A549 (cell line): ENCODE results near the gene LTBP4. TPM values are rescaled to one million over a fixed set of nuclear protein-coding genes. Genes with fewer than 3 reads are reported as not detected.
"Not testable (repeated sequence)": the region's sequence is repeated elsewhere in the genome, so short reads cannot be mapped to it uniquely, and the experiment has no call there.

Experiments used
- ATAC-seq, 2 experiments: fragments of 200-7000 bp in 1 of 2; fragments of >200 bp in 1 of 2; cut with Nextera tagmentation in 1 of 2; cut with Tn5 transposase in 1 of 2; 3 replicates each; pipeline versions ENCODE4 v1.8.0 to v1.9.1; 2018 to 2020; ENCODE audit warnings: mild to moderate bottlenecking in 1 of 2, moderate library complexity in 1 of 2
- CTCF ChIA-PET: fragments of 300-600 bp; sonication (Branson Sonifier 250); formaldehyde crosslinking; extraction: SDS; loops from one replicate; lab custom pipeline; 2021; ENCODE audit warnings: antibody characterized with exemption, inconsistent platforms; lab: Yijun Ruan, JAX
- POLR2A ChIA-PET: fragments of 350-600 bp; formaldehyde crosslinking; extraction: SDS; loops from one replicate; lab custom pipeline; 2021; ENCODE audit warnings: antibody characterized with exemption, inconsistent platforms; lab: Yijun Ruan, JAX
- DNase-seq, 2 experiments: peaks; one replicate each; pipeline versions ENCODE4 v3.0.0 to v3.0.0-alpha.2; 2011 to 2016; ENCODE audit warnings: low read depth in 1 of 2, low spot score in 1 of 2
- FAIRE-seq: peaks from 2 replicates; lab custom pipeline; 2011; peaks lifted over from hg19 to GRCh38; lab: Jason Lieb, UNC
- H3K27ac ChIP-seq, 2 experiments: fragments of >200 bp; sonication (Bioruptor Twin); formaldehyde crosslinking; 3 replicates each; pipeline ENCODE4 v1.5.1; 2016 to 2017
- H3K4me1 ChIP-seq: fragments of >200 bp; sonication (Bioruptor Twin); formaldehyde crosslinking; 3 replicates; pipeline ENCODE4 v1.6.1; 2016
- H3K4me2 ChIP-seq: fragments of >200 bp; sonication (Bioruptor Twin); formaldehyde crosslinking; 3 replicates; pipeline ENCODE4 v1.6.1; 2016
- H3K4me3 ChIP-seq: fragments of >200 bp; sonication (Bioruptor Twin); formaldehyde crosslinking; 3 replicates; pipeline ENCODE4 v1.5.1; 2016
- H3K9me3 ChIP-seq: fragments of >200 bp; sonication (Bioruptor Twin); formaldehyde crosslinking; 3 replicates; pipeline ENCODE4 v1.6.1; 2016
- BCL3 ChIP-seq: fragments of >200 bp; sonication (Bioruptor Twin); formaldehyde crosslinking; IDR thresholded peaks from 3 replicates; pipeline ENCODE4 v1.6.1; 2016
- CHD4 ChIP-seq: fragments of 200-600 bp; sonication (generic); IDR thresholded peaks from 2 replicates; pipeline ENCODE4 v1.6.1; 2016; ENCODE audit warnings: antibody characterized with exemption, mild to moderate bottlenecking, borderline replicate concordance
- E2F6 ChIP-seq: IDR thresholded peaks from 2 replicates; pipeline ENCODE4 v1.6.1; 2012; ENCODE audit warnings: low read depth, borderline replicate concordance
- ELK1 ChIP-seq: fragments of 150-350 bp; IDR thresholded peaks from 2 replicates; pipeline ENCODE4 v1.6.1; 2014; ENCODE audit warnings: low read depth, mild to moderate bottlenecking, low read length
- HDAC2 ChIP-seq: fragments of 200-600 bp; sonication (generic); IDR thresholded peaks from 2 replicates; pipeline ENCODE4 v1.6.1; 2016
- HOXB13 ChIP-seq: fragments of 250-450 bp; sonication (Bioruptor Pico); IDR thresholded peaks from 2 replicates; pipeline ENCODE4 v1.5.0; 2020; ENCODE audit warnings: low read depth, mild to moderate bottlenecking, moderate library complexity
- JUN ChIP-seq, 2 experiments: fragments of >200 bp; sonication (Bioruptor Twin); formaldehyde crosslinking; IDR thresholded peaks; 2 replicates in 1 of 2; 3 replicates in 1 of 2; pipeline ENCODE4 v1.6.1; 2016 to 2017
- MAFK ChIP-seq: fragments of 450-650 bp; IDR thresholded peaks from 2 replicates; pipeline ENCODE4 v1.6.1; 2014; ENCODE audit not compliant: partially characterized antibody
- MAZ ChIP-seq: fragments of 150-350 bp; IDR thresholded peaks from 2 replicates; pipeline ENCODE4 v1.6.1; 2014; ENCODE audit warnings: antibody characterized with exemption, low read depth, low read length, borderline replicate concordance
- POLR2A ChIP-seq: IDR thresholded peaks from 2 replicates; pipeline ENCODE4 v1.6.1; 2012; ENCODE audit warnings: mild to moderate bottlenecking, low read length
- RARB ChIP-seq: fragments of 250-450 bp; sonication (Bioruptor Pico); IDR thresholded peaks from 2 replicates; pipeline ENCODE4 v1.8.0; 2021; ENCODE audit warnings: mild to moderate bottlenecking, moderate library complexity
- RCOR1 ChIP-seq: fragments of 150-350 bp; IDR thresholded peaks from 2 replicates; pipeline ENCODE4 v1.6.1; 2014; ENCODE audit warnings: antibody characterized with exemption, low read length, low read depth
- SREBF2 ChIP-seq: fragments of 450-650 bp; IDR thresholded peaks from 2 replicates; pipeline ENCODE4 v1.6.1; 2014; ENCODE audit warnings: mild to moderate bottlenecking, moderate library complexity
- TFCP2L1 ChIP-seq: fragments of 250-450 bp; sonication (Bioruptor Pico); IDR thresholded peaks from 2 replicates; pipeline ENCODE4 v1.5.0; 2021; ENCODE audit warnings: mild to moderate bottlenecking
- TP53 ChIP-seq: fragments of 250-450 bp; sonication (Bioruptor Pico); IDR thresholded peaks from 2 replicates; pipeline ENCODE4 v1.5.0; 2021; ENCODE audit warnings: mild to moderate bottlenecking, moderate library complexity
- USF2 ChIP-seq: fragments of 450-650 bp; IDR thresholded peaks from 2 replicates; pipeline ENCODE4 v1.6.1; 2014; ENCODE audit warnings: antibody characterized with exemption
- ZNF302 ChIP-seq: fragments of 250-450 bp; sonication (Bioruptor Pico); IDR thresholded peaks from 2 replicates; pipeline ENCODE4 v1.9.0; 2021; ENCODE audit warnings: inconsistent platforms, mild to moderate bottlenecking, moderate library complexity
- WGBS: methylation state at CpG from one replicate; pipeline ENCODE4 v1.1.6; 2017; ENCODE audit errors: missing lambda C conversion rate; 5-methylcytosine and 5-hydroxymethylcytosine counted together
- polyA plus RNA-seq, 4 experiments: library from polyadenylated mRNA; depleted of rRNA in 3 of 4; stranded (reverse); fragments of >200 nt; fragmentation: RNase III in 1 of 4; extraction: RNeasy Plus Mini Kit Qiagen cat#74134 plus additional on column Dnase treatment in 1 of 4; gene quantifications; 2 replicates in 3 of 4; 3 replicates in 1 of 4; pipeline ENCODE4 v1.2.3, GENCODE V29; 2011 to 2017

The LTBP4 gene
- polyA plus RNA-seq, 2 of the 4 experiments (the other 2 are of a cell fraction), result 23.1 to 43.2 TPM

GRCh38 chr19:40564535-40564934 lies 36.6 kb upstream of the LTBP4 start:
- POLR2A ChIA-PET, H3K4me1 ChIP-seq, DNase-seq, H3K27ac ChIP-seq, H3K9me3 ChIP-seq, FAIRE-seq, ATAC-seq, H3K4me3 ChIP-seq, H3K4me2 ChIP-seq: not testable (repeated sequence)
- CTCF ChIA-PET, result interaction anchor here (4.2 to 58.9 kb wide), 4 partner anchors 11 to 70 kb away, joined by 21 to 2247 read pairs (median 650); partner anchors contain the start of gene LTBP4
- WGBS, result 96% methylated on average over 1 of the region's 1 CpG

- Histone ChIP-seq H3K9me3 (no peaks in the 10 kb centered on the region), H3K4me1 (peaks cover 12% of the 10 kb centered on the region), H3K4me2 (no peak overlapping the region), H3K27ac (no peak overlapping the region), H3K4me3 (no peak overlapping the region)
- no peak for TF ChIP-seq HOXB13
- 0 out of 2 replicates have a peak, but pooled peaks have one; percentile 17 for TF ChIP-seq POLR2A
- no peak for TF ChIP-seq HDAC2
- DNase-seq (no peak), ATAC-seq (no peak), FAIRE-seq (no peak)
- ChIA-PET CTCF (interaction anchor here (1.2 to 58.9 kb wide), 5 partner anchors 12 to 145 kb away, joined by 3 to 2247 read pairs (median 328); partner anchors contain the start of gene LTBP4), POLR2A (no interaction called here)
- 77% methylated on average over 7 of the region's 7 CpGs for WGBS
Observed at GRCh38 chr19:40565355-40565754, 35.8 kb upstream of the LTBP4 start.

- whole genome bisulfite sequencing, result 84% methylated on average over 14 of the region's 14 CpGs
- ATAC-seq, result no peak
- CTCF ChIA-PET, result interaction anchor here (1.2 to 58.9 kb wide), 5 partner anchors 13 to 145 kb away, joined by 3 to 2247 read pairs (median 328); partner anchors contain the start of gene LTBP4
- TF ChIP-seq ELK1 (no peak), CHD4 (no peak), RARB (CRISPR knock-in tag) (no peak), E2F6 (no peak), TFCP2L1 (CRISPR knock-in tag) (no peak), TP53 (CRISPR knock-in tag) (no peak), USF2 (no peak), ZNF302 (CRISPR knock-in tag) (no peak), MAZ (no peak), BCL3 (no peak), SREBF2 (no peak), POLR2A (no peak), RCOR1 (no peak), JUN (IDR thresholded peaks at IDR 0.05) (no peak), MAFK (no peak)
- TF ChIP-seq, all 56 proteins: peak for 0
- no peaks in the 10 kb centered on the region for H3K9me3 ChIP-seq
- H3K27ac ChIP-seq, result no peak overlapping the region
- no peak overlapping the region for H3K4me3 ChIP-seq
- peaks cover 13% of the 10 kb centered on the region for H3K4me1 ChIP-seq
- POLR2A ChIA-PET, result no interaction called here
- no peak overlapping the region for H3K4me2 ChIP-seq
- DNase-seq (no peak), FAIRE-seq (no peak)
Observed at GRCh38 chr19:40565910-40566495, 35.2 kb upstream of the LTBP4 start.
